HL-60 (cell line): ENCODE measurements around the gene DENND1C.
A peak's percentile ranks its signal among the peaks of the same experiment; 100 is the strongest.
"Not testable (repeated sequence)": the region's sequence is repeated elsewhere in the genome, so short reads cannot be mapped to it uniquely, and the experiment has no call there.

Source experiments
- DNase-seq, 2 experiments: peaks; one replicate each; pipeline ENCODE4 v3.0.0-alpha.2; 2010 to 2020; ENCODE audit warnings: low read depth in 1 of 2, low spot score in 1 of 2
- H3K27ac ChIP-seq: fragments of 250-450 bp; sonication (Bioruptor Pico); replicated peaks from 2 replicates; pipeline ENCODE4 v1.5.1; 2020; ENCODE audit warnings: mild to moderate bottlenecking, moderate library complexity
- H3K27me3 ChIP-seq: fragments of 250-450 bp; sonication (Bioruptor Pico); 2 replicates; pipeline ENCODE4 v1.5.1; 2021; ENCODE audit warnings: mild to moderate bottlenecking, moderate library complexity; ENCODE audit not compliant: insufficient read depth, poor library complexity, severe bottlenecking
- H3K4me3 ChIP-seq: replicated peaks from 2 replicates; pipeline ENCODE4 v1.5.1; 2011; ENCODE audit warnings: mild to moderate bottlenecking, control low read depth, low read length; ENCODE audit not compliant: insufficient read depth
- GABPA ChIP-seq: IDR thresholded peaks from 2 replicates; pipeline ENCODE4 v1.6.1; 2012; ENCODE audit warnings: low read depth
- POLR2AphosphoS5 ChIP-seq: IDR thresholded peaks from 2 replicates; pipeline ENCODE4 v1.6.1; 2012; ENCODE audit warnings: low read depth
- SPI1 ChIP-seq: IDR thresholded peaks from 2 replicates; pipeline ENCODE4 v1.6.1; 2012; ENCODE audit warnings: low read depth, mild to moderate bottlenecking, borderline replicate concordance
- TF ChIP-seq, protein P1 (sequence below): IDR thresholded peaks from one replicate; pipeline ENCODE4 v1.5.1; 2011; ENCODE audit warnings: low read length, control low read depth, inconsistent platforms; ENCODE audit not compliant: insufficient read depth
- TF ChIP-seq, protein P2 (sequence below): IDR thresholded peaks from 2 replicates; pipeline ENCODE4 v1.6.1; 2012; ENCODE audit warnings: low read depth; ENCODE audit not compliant: insufficient replicate concordance

DENND1C gene

DNA sequence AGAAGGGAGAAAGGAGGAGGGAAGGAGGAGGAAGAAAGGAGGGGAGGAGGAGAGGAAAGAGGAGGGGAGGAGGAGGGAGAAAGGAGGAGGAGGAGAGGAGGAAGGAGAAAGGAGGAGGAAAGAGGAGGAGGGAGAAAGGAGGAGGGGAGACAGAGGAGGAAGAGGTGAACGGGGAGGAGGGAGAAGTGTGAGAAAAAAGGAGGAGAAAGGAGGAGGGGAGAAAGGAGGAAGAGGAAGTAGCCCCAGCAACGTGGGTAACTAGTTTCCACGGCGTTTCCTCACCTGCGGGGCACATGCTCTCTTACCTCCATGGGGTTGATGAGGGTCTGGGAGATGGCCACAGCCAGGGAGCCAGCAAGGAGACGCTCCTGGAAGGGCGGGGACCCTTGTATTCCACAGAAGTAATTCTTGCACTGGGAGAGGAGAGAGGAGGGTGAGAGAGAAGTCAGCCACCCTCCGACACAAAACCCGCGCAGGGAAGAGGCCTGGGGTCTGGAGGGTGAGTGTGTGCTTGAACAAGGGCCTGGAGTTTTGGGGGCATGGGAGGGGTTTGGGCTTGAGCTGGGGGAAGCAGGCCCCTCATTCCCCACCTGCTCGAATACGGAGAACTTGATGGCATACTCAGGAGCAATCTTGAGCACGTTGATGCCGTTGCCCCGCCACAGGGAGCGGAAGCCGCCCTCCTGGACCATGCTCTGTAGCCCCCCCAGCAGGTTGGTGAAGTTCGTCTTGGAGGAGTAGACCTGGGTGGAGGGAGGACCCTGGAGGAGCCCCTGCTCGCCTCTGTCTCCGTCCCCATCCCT, 52.0 kb downstream of the DENND1C start:
- Histone ChIP-seq H3K27ac (no peak overlapping the region), H3K4me3 (no peak overlapping the region), H3K27me3 (no peaks in the 10 kb centered on the region)
- DNase-seq = peak; percentile 44 to 81
- TF ChIP-seq GABPA = no peak
- TF ChIP-seq, protein P1, sequence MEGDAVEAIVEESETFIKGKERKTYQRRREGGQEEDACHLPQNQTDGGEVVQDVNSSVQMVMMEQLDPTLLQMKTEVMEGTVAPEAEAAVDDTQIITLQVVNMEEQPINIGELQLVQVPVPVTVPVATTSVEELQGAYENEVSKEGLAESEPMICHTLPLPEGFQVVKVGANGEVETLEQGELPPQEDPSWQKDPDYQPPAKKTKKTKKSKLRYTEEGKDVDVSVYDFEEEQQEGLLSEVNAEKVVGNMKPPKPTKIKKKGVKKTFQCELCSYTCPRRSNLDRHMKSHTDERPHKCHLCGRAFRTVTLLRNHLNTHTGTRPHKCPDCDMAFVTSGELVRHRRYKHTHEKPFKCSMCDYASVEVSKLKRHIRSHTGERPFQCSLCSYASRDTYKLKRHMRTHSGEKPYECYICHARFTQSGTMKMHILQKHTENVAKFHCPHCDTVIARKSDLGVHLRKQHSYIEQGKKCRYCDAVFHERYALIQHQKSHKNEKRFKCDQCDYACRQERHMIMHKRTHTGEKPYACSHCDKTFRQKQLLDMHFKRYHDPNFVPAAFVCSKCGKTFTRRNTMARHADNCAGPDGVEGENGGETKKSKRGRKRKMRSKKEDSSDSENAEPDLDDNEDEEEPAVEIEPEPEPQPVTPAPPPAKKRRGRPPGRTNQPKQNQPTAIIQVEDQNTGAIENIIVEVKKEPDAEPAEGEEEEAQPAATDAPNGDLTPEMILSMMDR = no peak
- TF ChIP-seq SPI1 = peak; percentile 49; the same call in 1 of the 2 replicates

DNA sequence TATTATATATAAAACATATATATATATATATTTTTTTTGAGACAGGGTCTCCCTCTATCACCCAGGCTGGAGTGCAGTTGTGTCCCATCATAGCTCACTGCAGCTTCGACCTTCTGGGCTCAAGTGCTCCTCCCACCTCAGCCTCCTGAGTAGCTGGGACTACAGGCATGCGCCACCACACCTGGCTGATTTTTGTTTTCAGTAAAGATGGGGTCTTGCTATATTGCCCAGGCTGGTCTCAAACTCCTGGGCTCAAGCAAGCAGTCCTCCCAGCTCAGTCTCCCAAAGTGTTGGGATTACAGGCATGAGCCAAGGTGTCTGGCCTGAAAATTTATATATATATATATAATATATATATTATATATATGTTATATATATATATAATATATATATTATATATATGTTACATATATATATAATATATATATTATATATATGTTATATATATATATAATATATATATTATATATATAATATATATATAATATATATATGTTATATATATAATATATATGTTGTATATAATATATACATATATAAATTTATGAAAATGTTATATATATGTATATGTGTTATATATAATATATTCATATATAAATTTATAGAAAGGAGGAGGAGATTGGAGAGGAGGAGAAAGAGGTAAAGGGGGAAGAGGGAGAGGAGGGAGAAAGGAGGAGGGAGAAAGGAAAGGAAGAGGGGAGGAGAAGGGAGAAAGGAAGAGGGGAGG, 52.7 kb downstream of the DENND1C start:
- not testable (repeated sequence) for DNase-seq, H3K27ac ChIP-seq, H3K4me3 ChIP-seq, H3K27me3 ChIP-seq

DNA sequence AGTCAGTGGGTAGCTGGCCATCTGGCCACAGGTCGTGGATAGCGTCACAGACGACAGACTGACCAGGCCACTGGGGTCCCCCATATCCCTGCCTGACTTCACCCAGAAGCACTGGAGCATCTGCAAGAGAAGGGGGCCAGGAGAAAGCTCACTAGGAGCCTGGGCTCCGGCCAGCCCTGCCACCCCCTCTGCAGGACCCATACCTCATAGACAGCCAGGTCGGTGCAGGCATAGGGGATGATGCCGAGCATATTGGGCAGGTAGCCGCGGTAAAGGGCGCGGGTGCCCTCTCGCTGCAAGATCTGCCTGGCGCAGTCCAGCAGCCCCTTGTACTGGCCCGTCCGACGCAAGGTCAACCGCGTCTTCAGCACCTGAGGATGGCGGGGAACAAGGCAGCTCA, 54.5 kb downstream of the DENND1C start:
- Histone ChIP-seq H3K27ac (no peak overlapping the region), H3K4me3 (no peak overlapping the region), H3K27me3 (no peaks in the 10 kb centered on the region)
- DNase-seq = no peak
- TF ChIP-seq, protein P1 = no peak
- TF ChIP-seq SPI1 (no peak), POLR2AphosphoS5 (no peak), GABPA (no peak)
- TF ChIP-seq, protein P2, sequence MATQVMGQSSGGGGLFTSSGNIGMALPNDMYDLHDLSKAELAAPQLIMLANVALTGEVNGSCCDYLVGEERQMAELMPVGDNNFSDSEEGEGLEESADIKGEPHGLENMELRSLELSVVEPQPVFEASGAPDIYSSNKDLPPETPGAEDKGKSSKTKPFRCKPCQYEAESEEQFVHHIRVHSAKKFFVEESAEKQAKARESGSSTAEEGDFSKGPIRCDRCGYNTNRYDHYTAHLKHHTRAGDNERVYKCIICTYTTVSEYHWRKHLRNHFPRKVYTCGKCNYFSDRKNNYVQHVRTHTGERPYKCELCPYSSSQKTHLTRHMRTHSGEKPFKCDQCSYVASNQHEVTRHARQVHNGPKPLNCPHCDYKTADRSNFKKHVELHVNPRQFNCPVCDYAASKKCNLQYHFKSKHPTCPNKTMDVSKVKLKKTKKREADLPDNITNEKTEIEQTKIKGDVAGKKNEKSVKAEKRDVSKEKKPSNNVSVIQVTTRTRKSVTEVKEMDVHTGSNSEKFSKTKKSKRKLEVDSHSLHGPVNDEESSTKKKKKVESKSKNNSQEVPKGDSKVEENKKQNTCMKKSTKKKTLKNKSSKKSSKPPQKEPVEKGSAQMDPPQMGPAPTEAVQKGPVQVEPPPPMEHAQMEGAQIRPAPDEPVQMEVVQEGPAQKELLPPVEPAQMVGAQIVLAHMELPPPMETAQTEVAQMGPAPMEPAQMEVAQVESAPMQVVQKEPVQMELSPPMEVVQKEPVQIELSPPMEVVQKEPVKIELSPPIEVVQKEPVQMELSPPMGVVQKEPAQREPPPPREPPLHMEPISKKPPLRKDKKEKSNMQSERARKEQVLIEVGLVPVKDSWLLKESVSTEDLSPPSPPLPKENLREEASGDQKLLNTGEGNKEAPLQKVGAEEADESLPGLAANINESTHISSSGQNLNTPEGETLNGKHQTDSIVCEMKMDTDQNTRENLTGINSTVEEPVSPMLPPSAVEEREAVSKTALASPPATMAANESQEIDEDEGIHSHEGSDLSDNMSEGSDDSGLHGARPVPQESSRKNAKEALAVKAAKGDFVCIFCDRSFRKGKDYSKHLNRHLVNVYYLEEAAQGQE = no peak

DNA sequence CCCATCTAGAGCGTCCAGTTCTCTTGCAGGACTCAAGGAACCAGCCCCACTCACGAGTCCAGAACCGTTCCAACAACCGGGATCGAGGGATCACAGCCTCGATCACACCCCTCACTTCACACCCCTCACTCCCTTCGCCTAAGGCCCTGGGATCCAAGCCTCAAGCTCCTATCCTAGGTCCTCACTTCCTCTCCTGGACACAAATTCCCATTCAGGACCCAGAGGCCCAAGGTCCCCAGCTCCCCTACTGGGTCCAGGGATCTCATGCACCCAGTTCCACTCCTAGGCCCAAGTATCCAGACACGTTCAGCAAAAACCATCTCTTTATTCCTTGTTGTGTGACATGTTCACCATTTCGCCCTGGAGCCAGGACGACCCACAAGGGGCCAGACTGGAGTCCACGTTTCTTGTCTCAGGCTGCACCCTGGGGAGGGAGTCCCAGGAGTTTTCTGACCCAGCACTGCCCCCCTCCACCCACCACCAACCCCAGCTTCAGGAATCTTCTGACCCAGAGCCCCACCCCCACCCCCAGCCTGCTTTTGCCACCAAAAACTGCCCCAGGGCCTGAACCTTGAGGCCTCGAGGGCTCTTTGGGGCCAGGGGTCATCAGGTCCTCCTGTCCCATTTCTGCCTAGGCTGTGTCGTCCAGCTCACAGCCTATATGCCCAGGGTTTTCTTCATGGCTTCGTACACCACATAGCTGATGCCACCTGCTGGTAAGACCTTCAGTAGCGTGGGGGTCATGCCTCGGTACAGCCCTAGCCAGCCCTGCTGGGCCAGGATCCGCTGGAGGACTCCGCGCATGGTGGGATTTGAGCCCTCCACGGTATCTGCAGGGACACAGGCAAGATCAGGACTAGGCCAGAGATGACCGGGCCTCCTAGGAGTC, 55.6 kb downstream of the DENND1C start:
- DNase-seq = peak in 1 of 2 experiments; percentile 47
- Histone ChIP-seq H3K27ac (peak overlapping the region; percentile 58), H3K27me3 (no peaks in the 10 kb centered on the region), H3K4me3 (no peak overlapping the region; the same call in 1 of the 2 replicates)
- TF ChIP-seq SPI1 = peak; percentile 4; the same call in 1 of the 2 replicates
- TF ChIP-seq, protein P1 = peak; percentile 1
- no peak for TF ChIP-seq GABPA
